Neuronal stem cell (in vitro differentiated cells): ENCODE measurements around the gene CUBN.

Experiments
- DNase-seq: peaks from one replicate; pipeline ENCODE4 v3.0.0-alpha.2; 2013; ENCODE audit warnings: low spot score
- H2AFZ ChIP-seq: one replicate; pipeline ENCODE4 v1.6.1; 2013; ENCODE audit warnings: mild to moderate bottlenecking, low read length, inconsistent platforms
- H2AK5ac ChIP-seq: 2 replicates; pipeline ENCODE4 v1.6.1; 2013; ENCODE audit warnings: low read depth, mild to moderate bottlenecking, inconsistent platforms, low read length, moderate library complexity, mixed read lengths
- H2BK120ac ChIP-seq: 2 replicates; pipeline ENCODE4 v1.6.1; 2013; ENCODE audit warnings: low read depth, mild to moderate bottlenecking, inconsistent platforms, low read length, moderate library complexity, mixed read lengths
- H2BK12ac ChIP-seq: one replicate; pipeline ENCODE4 v1.6.1; 2013; ENCODE audit warnings: low read length, inconsistent platforms
- H2BK15ac ChIP-seq: 2 replicates; pipeline ENCODE4 v1.6.1; 2013; ENCODE audit warnings: mild to moderate bottlenecking, low read length, inconsistent platforms, mixed read lengths
- H2BK5ac ChIP-seq: one replicate; pipeline ENCODE4 v1.6.1; 2013; ENCODE audit warnings: inconsistent platforms, mild to moderate bottlenecking, low read length, moderate library complexity
- H3K14ac ChIP-seq: one replicate; pipeline ENCODE4 v1.6.1; 2013; ENCODE audit warnings: low read length, inconsistent platforms
- H3K18ac ChIP-seq: 2 replicates; pipeline ENCODE4 v1.6.1; 2013; ENCODE audit warnings: low read length, inconsistent platforms
- H3K23ac ChIP-seq: 2 replicates; pipeline ENCODE4 v1.6.1; 2013; ENCODE audit warnings: low read depth, mild to moderate bottlenecking, mixed read lengths, low read length, inconsistent platforms; ENCODE audit not compliant: poor library complexity
- H3K27ac ChIP-seq: replicated peaks from 3 replicates; pipeline ENCODE4 v1.5.1; 2013; ENCODE audit warnings: low read length, inconsistent platforms
- H3K27me3 ChIP-seq, 3 experiments: 2 replicates each; pipeline ENCODE4 v1.6.1; 2013; ENCODE audit warnings: low read length in 3 of 3, mild to moderate bottlenecking in 2 of 3, inconsistent platforms in 1 of 3, low read depth in 1 of 3, mixed read lengths in 1 of 3, moderate library complexity in 1 of 3; ENCODE audit not compliant: control insufficient read depth in 3 of 3, insufficient read depth in 3 of 3
- H3K36me3 ChIP-seq, 2 donors: replicated peaks in 1 of 2; 2 replicates each; pipeline ENCODE4 v1.6.1; 2013; ENCODE audit warnings: low read length in 2 of 2; ENCODE audit not compliant: control insufficient read depth in 2 of 2, insufficient read depth in 2 of 2
- H3K4ac ChIP-seq: 2 replicates; pipeline ENCODE4 v1.6.1; 2013; ENCODE audit warnings: inconsistent platforms, mild to moderate bottlenecking, low read length, moderate library complexity
- H3K4me1 ChIP-seq, 2 donors: 1 replicate in 1 of 2; 2 replicates in 1 of 2; pipeline ENCODE4 v1.6.1; 2013; ENCODE audit warnings: low read length in 2 of 2, low read depth in 1 of 2; ENCODE audit not compliant: control insufficient read depth in 2 of 2, insufficient read depth in 1 of 2
- H3K4me2 ChIP-seq: one replicate; pipeline ENCODE4 v1.6.1; 2013; ENCODE audit warnings: mild to moderate bottlenecking, low read length, inconsistent platforms; ENCODE audit not compliant: insufficient read depth, poor library complexity, severe bottlenecking
- H3K4me3 ChIP-seq, 2 donors: 2 replicates each; pipeline ENCODE4 v1.5.1; 2013; ENCODE audit warnings: low read length in 2 of 2, mild to moderate bottlenecking in 2 of 2, inconsistent platforms in 1 of 2, moderate library complexity in 1 of 2
- H3K79me1 ChIP-seq: one replicate; pipeline ENCODE4 v1.6.1; 2013; ENCODE audit warnings: low read depth, mild to moderate bottlenecking, inconsistent platforms, low read length, moderate library complexity
- H3K9ac ChIP-seq: one replicate; pipeline ENCODE4 v1.6.1; 2013; ENCODE audit warnings: mild to moderate bottlenecking, low read depth, low read length, inconsistent platforms; ENCODE audit not compliant: poor library complexity
- H3K9me3 ChIP-seq, 2 donors: replicated peaks in 1 of 2; 2 replicates each; pipeline versions ENCODE3 to v1.6.1; 2013; ENCODE audit warnings: low read length in 2 of 2, mild to moderate bottlenecking in 2 of 2, inconsistent platforms in 1 of 2, low read depth in 1 of 2, mixed read lengths in 1 of 2, moderate library complexity in 1 of 2; ENCODE audit not compliant: control insufficient read depth in 2 of 2, insufficient read depth in 1 of 2
- H4K8ac ChIP-seq: one replicate; pipeline ENCODE4 v1.6.1; 2013; ENCODE audit warnings: low read depth, mild to moderate bottlenecking, inconsistent platforms, low read length, moderate library complexity
- H4K91ac ChIP-seq: one replicate; pipeline ENCODE4 v1.6.1; 2013; ENCODE audit warnings: low read length, low read depth, mild to moderate bottlenecking, inconsistent platforms; ENCODE audit not compliant: poor library complexity
- WGBS, 2 donors: extraction: QIAGEN DNeasy Blood & Tissue Kit; methylation state at CpG; one replicate each; pipeline ENCODE4 v1.1.7; 2013; ENCODE audit warnings: missing lambda C conversion rate in 2 of 2, mixed read lengths in 1 of 2; ENCODE audit not compliant: insufficient read length in 2 of 2, insufficient replicate concordance in 1 of 2; ENCODE audit errors: extremely low coverage in 2 of 2; 5-methylcytosine and 5-hydroxymethylcytosine counted together

Gene CUBN

DNA sequence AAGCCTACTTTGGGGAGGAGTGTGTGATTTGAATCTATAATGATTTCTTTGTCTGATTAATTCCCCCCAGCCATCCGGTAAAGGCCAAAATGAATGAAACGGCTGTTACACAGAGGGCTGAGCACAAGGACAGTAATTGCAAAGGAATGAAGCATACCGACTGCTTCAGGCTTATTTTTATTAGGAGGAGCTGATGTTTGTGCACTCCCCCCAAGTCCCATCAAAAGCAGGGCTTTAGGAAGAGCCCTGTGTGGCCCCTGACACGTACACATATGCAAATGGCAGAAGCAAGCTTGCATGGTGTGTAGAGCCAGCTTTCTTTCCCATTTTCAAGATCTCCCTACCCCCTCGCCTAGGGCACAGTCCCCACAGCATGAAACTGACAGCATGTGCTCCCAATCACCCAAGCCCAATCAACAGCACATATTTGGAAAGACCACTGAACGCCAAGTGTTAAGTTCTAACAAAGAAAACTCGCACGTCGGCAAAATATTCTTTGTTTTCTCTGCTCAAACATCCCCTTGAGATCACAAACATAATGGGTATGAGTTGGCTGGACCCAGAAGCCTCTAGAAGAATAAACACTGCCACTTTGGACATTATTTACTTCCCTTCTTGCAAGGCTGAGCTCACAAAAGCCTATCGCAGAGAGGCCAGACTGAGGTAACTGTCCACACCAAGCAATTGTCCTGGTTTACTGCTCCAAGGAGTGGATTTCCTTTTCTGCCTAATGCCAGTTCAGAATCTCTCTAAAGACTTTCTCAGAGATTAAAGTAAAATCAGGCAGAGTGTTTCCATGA is 143.0 kb downstream of the CUBN start:
- Histone ChIP-seq H3K23ac (no peak overlapping the region), H3K4me1 (peaks cover 10 to 28% of the 10 kb centered on the region in 2 donors), H3K9me3 (peaks cover 3 to 13% of the 10 kb centered on the region in 2 donors), H2BK120ac (no peak overlapping the region), H2BK12ac (no peak overlapping the region), H3K27me3 (no peaks in the 10 kb centered on the region), H2AK5ac (no peak overlapping the region), H3K14ac (no peak overlapping the region), H3K79me1 (no peaks in the 10 kb centered on the region), H2BK15ac (no peak overlapping the region), H4K8ac (no peak overlapping the region), H3K4me2 (no peak overlapping the region), H2BK5ac (no peak overlapping the region), H4K91ac (no peak overlapping the region), H2AFZ (peak overlapping the region; percentile 84), H3K36me3 (no peaks in the 10 kb centered on the region), H3K18ac (no peak overlapping the region), H3K4me3 (peak overlapping the region in 1 of 2 donors; percentile 1), H3K27ac (peak overlapping the region; percentile 30), H3K4ac (no peak overlapping the region), H3K9ac (no peak overlapping the region)
- no peak for DNase-seq
- no CpG with 5 or more reads among the region's 10 CpGs for WGBS, 2 donors

GRCh38 chr10:16986082-16986405 is 143.6 kb downstream of the CUBN start:
- Histone ChIP-seq H3K27me3 (no peaks in the 10 kb centered on the region), H2AK5ac (peak overlapping the region; percentile 47), H3K4me2 (no peak overlapping the region), H2AFZ (peak overlapping the region; percentile 84), H4K8ac (no peak overlapping the region), H3K9me3 (peaks cover 3 to 13% of the 10 kb centered on the region in 2 donors), H3K4me3 (no peak overlapping the region), H3K36me3 (no peaks in the 10 kb centered on the region), H3K9ac (no peak overlapping the region), H3K4me1 (peaks cover 10 to 28% of the 10 kb centered on the region in 2 donors), H3K23ac (no peak overlapping the region), H3K18ac (no peak overlapping the region), H3K4ac (no peak overlapping the region), H2BK5ac (peak overlapping the region; percentile 45), H2BK12ac (no peak overlapping the region), H2BK120ac (no peak overlapping the region), H3K79me1 (no peaks in the 10 kb centered on the region), H4K91ac (no peak overlapping the region), H3K27ac (no peak overlapping the region), H3K14ac (no peak overlapping the region), H2BK15ac (no peak overlapping the region)
- no CpG with 5 or more reads among the region's 5 CpGs for WGBS, 2 donors
- no peak for DNase-seq

- no peaks in the 10 kb centered on the region for H3K79me1 ChIP-seq
- no peak overlapping the region for H2BK5ac ChIP-seq
- H3K9ac ChIP-seq = no peak overlapping the region
- no peak overlapping the region for H3K4ac ChIP-seq
- no peak overlapping the region for H3K23ac ChIP-seq
- DNase-seq = no peak
- no peak overlapping the region for H3K4me3 ChIP-seq
- no peak overlapping the region for H2AK5ac ChIP-seq
- peaks cover 10 to 28% of the 10 kb centered on the region in 2 donors for H3K4me1 ChIP-seq
- H3K18ac ChIP-seq = no peak overlapping the region
- no peak overlapping the region for H4K91ac ChIP-seq
- H2BK12ac ChIP-seq = no peak overlapping the region
- no peak overlapping the region for H2BK15ac ChIP-seq
- no peak overlapping the region for H2AFZ ChIP-seq
- no CpG with 5 or more reads among the region's 3 CpGs for WGBS, 2 donors
- H3K27ac ChIP-seq = no peak overlapping the region
- no peak overlapping the region for H2BK120ac ChIP-seq
- no peak overlapping the region for H3K4me2 ChIP-seq
- no peaks in the 10 kb centered on the region for H3K36me3 ChIP-seq
- no peak overlapping the region for H4K8ac ChIP-seq
- peaks cover 3 to 13% of the 10 kb centered on the region in 2 donors for H3K9me3 ChIP-seq
- no peaks in the 10 kb centered on the region for H3K27me3 ChIP-seq
- no peak overlapping the region for H3K14ac ChIP-seq
Observed at GRCh38 chr10:16984242-16984641, 145.4 kb downstream of the CUBN start.

DNA sequence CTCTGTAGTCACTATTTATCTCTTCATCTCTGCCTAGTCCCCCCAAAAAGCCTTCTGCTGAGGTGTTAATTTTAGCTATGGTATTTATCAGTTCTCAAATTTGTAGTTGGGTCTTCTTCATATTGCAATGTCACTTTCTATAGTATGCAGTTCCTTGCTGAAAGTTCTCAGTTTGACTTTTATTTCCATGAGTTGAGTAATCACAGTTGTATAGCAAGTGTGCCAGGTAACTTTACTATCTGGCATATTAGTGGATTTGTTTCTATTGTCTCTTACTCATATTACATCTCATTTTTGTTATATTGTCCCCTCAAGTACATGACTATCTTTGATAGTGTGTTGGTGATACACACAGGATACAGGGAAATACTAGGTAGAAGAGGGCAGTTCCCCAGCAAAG is 152.8 kb downstream of the CUBN start:
- H3K9me3 ChIP-seq = peaks cover 5 to 10% of the 10 kb centered on the region in 2 donors
- H3K4ac ChIP-seq = no peak overlapping the region
- H3K4me1 ChIP-seq = peaks cover 0 to 1% of the 10 kb centered on the region in 2 donors
- H3K23ac ChIP-seq = no peak overlapping the region
- no peaks in the 10 kb centered on the region for H3K36me3 ChIP-seq
- H3K18ac ChIP-seq = no peak overlapping the region
- no peak overlapping the region for H2AK5ac ChIP-seq
- no peak overlapping the region for H2BK120ac ChIP-seq
- H3K14ac ChIP-seq = no peak overlapping the region
- H3K4me3 ChIP-seq = no peak overlapping the region
- no peak overlapping the region for H4K91ac ChIP-seq
- no peak overlapping the region for H2AFZ ChIP-seq
- no peak overlapping the region for H4K8ac ChIP-seq
- H2BK15ac ChIP-seq = no peak overlapping the region
- H3K9ac ChIP-seq = no peak overlapping the region
- H3K27me3 ChIP-seq = no peaks in the 10 kb centered on the region
- H2BK12ac ChIP-seq = no peak overlapping the region
- H3K4me2 ChIP-seq = no peak overlapping the region
- H3K79me1 ChIP-seq = no peaks in the 10 kb centered on the region
- no peak for DNase-seq
- H2BK5ac ChIP-seq = no peak overlapping the region
- H3K27ac ChIP-seq = no peak overlapping the region
